Measurements from ENCODE around the gene CCDC9B.

CCDC9B gene

DNA sequence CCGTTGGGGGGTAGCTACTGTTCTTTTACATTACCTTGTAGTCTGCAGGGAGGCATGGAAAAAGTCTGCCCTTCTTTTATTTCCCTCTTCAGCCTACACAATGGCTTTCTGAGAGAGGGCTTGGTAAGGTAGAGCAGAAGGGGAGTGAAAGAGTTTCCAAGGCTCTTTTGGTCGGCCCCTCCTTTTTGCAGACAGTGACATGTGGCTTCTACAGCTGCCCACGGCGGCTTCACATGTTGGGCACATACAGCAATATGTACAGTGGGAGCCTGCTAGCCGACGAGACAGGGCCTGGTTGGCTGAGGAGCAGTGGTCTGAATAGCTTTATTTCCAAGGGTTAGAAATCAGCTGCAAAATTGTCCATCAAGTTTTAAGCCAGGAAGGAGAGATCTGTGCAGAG is 13.3 kb downstream of the CCDC9B start:
- DNase-seq, result no peak

DNA sequence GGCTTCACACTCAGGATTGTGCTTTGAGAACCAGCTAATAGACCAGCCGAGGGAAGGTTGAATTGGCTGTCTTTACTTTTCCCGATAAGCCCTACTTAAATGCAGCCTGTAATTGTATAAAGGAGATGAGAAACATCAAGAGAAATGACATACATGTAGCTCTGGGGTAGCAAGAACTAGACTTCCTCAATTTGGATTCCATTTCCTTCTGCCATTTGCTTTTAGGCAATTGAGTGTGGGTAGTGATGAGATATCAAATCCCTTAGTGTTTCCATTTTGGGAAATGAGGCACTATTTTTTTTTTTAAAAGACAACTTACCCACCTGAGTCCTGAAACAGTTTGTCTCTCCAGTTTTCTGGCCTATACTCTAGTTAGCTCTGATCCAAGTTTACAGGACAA is 15.0 kb downstream of the CCDC9B start:
- no peak for DNase-seq

DNA sequence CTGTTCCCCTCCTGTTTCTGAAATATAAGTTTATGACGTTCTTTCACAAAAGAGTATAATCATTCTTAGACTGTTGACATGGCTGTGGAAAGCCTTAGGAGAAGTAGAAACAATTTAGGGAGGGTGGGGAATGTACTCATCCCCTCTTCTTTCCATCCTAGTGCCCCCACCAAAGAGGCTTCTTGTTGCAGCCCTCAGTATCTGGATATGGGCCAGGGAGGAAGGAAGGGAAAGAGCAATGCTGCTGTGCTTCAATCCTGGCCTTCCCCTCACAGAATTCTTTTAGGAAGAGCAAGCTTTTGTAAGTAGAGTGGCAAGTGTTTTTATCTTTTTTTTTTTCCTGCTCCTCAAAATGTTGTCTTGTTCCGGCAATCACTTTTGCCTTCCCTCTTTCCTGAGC is 15.6 kb downstream of the CCDC9B start:
- no peak for DNase-seq

DNA sequence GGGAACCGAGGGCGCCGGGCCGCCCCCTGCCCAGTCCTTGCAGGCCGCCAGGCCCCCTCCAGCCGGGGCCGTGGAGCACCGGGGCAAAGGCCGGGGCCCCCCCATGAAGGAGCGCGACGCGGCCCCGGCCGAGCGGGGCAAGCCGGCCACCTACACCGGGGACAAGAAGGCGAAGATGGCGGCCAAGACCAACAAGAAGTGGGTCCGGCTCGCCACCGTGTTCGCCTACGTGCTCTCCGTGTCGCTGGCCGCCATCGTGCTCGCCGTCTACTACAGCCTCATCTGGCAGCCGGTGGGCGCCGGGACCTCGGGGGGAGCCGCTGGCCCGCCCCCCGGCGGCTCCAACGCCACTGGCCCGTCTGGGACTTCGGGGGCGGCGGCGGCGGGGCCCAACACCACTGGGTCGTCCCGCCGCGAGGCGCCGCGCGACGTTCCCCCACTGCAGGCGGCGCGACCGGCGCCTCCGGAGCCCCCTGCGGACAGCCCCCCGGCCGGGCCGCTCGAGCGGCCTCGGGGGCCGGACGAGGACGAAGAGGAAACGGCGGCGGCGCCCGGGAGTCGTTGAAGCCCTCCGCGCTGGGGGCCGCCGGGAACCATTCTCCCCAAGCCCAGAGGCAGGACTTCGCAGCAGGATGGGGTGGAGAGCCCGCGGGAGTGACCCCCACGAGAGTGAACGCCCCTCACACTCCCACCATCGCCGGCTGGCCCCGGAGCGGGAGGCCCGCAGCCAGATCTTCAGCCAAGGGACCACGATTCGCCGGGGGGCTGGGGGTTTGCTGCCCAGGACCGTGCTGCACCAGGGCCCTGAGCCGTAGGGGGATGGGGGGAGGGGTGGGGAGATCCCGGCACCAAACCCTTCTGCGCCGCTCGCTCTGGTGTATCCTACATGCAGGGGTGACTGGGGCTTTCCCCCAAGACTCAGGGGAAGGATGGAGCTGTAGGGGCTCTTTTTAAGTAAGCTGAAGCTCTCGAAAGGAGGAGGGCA is 16.5 kb downstream of the CCDC9B start:
- no peak for DNase-seq

DNA sequence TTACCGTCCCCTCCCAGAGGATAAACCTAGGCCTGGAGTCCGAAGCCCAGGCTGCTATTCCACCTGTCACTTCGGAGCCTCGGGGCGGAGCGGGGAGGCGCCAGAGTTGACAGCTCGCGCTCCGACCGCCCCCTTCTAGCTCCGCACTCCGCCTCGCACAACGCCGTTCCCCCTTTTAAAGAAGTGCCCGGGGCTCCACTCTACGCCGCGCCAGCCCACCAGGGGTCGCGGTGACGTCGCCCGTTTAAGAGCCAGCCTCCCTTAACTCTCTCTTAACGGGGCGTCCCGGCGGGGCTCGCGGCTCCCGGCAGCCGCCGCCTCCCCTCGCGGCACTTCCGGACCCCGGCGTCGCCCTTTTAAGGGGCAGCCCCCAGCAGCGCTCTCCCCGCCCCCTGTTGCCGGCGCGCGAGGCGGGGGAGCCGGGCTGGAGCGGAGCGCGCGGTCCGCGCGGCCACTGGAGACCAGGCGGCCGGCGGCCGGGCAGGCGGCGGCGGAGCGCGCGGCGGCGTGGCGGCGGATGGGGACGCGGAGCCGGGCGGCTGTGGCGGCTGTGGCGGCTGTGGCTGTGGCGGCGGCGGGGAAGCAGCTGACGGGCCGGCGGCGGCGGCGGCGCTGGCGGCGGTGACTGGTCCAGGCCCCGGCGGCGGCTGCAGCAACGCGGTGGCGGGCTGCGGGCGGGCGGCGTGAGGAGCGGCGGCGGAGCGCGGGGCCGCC is 17.3 kb downstream of the CCDC9B start, which contains the start of gene INAFM2:
Gene INAFM2, plus strand, starts transcription at position 454 of the 714 bp plus-strand sequence. CDS start 364 bp downstream, outside the sequence.
- DNase-seq, result peak; percentile 90

DNA sequence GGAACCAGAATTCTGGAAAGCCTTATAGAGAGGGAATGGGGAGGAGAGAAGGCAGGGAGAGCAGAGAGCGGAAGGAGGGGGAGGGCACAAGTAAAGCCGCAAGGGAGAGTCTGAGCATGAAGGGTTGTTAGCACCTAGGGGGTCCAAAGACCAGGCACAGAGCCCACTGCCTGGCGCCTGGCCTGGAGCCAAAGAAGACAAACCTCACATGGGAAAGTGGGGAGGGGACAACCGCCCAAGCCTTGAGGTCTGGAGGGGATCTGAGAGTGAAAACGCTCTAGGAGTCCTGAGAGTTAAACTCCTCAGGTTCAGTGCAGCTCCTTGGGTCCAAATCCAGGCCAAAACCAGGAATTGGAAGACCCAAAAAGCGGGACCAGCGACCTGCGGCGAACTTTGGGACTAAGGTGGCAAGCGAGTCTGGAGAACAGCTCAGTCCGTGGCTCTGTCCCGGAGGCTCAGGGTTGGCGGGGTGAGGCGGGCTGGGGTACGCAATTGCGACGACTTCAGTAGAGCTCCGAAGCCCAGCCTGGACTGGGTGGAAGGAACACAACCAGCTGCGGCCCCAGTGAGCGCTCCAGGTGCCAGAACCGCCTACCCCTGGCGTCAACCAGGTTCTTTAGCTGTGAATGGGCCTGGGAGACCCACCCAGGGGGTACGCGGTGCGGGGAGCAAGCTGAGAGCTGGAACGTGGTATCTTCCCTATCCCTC is 18.1 kb downstream of the CCDC9B start:
- no peak for DNase-seq

DNA sequence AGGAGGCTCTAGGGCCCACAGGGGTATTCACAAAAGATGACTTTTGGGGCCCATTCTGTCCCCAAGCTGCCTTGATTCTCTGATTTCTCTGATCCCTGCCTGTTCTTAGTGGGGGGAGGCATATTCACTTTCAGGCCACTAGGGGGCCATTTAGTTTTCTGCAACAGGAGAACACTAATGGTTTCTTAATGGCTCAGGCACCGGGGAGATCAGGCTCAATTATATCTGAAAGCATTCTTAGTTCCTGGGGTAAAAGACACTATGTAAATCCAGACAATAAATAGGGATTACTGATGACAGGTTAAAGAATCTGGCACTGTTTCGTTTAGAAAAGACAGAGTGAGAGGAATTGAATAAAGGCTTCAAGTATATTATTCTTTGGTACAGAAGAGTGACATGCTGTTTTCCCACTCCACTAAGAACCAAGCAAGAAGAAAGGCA is 19.8 kb downstream of the CCDC9B start:
- DNase-seq, result peak; percentile 76

DNA sequence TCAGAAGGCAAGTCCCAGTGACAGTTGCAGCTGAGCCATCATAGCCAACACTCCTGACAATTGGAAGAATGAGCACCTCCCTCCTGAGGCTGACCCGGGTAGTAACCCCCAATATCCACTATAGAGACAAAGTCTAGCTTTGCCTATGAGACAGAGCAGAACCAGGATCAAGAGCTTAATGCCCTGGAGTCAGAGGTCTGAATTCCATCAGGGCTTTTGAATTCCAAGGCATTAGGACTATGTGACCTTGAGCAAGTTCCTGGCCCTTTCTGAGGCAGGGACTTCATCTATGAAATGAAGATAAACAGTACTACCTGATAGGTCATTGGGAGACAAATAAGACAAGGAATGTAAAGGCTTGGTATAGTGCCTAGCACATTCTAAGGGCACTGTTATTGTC is 20.3 kb downstream of the CCDC9B start:
- no peak for DNase-seq

DNA sequence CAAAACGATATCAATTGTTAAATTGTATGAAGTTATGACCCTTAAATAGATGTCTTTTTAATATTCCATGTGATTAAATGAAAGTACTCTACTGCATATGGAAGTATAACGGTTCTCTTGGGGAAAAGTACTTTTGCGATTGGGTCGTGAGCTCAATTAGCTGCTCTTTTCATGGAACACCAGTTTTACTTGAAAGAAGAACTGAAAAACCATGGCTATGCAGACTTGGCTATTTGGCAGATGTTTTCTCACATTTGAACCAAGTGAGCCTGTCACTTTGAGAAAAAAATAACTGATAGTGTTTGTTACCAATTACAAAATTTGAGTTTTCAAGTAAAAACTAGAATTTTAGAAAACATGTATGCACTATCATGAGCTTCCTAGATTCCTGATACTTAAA is 23.2 kb downstream of the CCDC9B start:
- DNase-seq, result no peak

DNA sequence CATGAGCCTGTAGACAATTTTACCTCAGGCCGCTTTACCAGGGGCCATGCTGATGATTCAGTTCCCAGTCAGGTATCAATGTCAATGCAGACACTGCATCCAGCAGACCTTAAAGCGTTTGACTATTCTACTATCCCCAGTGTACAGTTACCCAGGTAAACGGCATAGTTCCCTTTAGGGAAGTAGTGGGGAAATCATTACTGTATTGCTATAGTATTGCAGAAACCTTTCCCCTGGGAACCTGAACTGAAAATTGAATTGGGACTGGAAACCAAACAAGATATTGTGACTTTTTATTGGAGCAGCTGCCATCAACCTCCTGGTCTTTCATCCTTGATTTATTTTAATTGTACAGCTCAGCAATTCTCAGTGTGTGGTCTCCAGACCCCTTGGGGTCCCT is 23.8 kb downstream of the CCDC9B start:
- no peak for DNase-seq

DNA sequence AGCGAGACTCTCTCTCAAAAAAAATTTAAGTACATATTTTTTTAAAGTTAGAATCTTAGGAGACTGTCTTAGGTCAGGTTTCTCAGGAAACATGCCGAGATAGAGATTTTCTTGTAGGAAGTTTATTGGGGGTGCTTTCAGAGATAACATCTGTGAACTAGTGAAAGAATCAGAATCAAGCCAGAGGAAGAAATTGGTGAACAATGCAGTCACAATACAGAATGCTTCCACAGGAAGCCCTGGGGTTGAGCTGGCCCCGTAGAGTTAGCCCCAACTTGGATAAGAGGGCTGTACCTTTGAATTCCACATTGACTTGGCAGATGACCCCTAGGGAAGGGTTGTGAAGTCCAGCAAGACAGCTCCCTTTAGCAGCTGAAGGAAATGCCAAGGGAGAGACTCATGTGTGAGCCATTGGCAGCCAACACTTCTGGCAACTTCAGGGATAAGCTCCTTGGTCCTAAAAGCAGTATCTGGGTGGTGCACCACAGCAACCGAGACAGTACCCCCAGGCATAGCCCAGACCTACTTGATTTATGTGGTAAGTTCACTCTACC is 25.9 kb downstream of the CCDC9B start:
- DNase-seq, result no peak

DNA sequence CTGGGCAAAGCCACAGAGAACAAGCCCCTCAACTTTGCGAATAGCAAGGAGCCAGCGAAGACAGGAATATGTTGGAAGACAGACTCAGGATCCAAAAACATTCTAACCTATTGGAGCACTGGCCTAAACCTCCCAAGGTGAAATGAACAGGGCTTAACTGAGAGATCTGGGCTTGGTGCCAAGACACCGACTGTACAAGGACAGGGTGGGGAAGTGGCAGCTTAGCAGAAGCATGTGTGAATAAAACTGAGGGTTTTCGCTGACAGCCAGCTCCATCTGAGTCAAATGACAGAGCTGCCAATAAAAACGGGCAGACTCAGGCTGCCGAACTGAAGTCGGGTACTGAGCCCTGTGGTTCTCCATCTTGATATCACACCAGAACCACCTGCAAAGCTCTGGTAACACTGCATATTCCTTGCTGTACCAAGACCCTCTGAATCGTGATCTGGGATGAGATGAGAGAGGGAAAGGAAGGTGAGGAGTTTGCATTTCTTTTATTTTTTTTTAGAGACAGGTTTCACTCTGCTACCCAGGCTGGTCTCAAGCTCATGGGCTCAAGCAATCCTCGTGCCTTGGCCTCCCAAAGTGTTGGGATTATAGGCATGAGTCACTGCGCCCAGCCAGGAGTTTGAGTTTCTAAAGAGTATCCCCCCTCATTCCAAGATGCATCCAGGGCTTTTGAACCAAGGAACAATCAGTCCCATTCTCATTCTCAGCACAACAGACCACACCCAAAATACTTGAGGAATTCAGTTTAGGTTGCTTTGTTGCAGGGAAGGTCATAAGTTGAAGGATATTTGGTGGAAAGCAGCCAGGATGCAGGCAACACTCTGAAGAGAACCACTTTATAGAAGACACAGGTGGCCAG is 27.0 kb downstream of the CCDC9B start:
- DNase-seq, result no peak

DNA sequence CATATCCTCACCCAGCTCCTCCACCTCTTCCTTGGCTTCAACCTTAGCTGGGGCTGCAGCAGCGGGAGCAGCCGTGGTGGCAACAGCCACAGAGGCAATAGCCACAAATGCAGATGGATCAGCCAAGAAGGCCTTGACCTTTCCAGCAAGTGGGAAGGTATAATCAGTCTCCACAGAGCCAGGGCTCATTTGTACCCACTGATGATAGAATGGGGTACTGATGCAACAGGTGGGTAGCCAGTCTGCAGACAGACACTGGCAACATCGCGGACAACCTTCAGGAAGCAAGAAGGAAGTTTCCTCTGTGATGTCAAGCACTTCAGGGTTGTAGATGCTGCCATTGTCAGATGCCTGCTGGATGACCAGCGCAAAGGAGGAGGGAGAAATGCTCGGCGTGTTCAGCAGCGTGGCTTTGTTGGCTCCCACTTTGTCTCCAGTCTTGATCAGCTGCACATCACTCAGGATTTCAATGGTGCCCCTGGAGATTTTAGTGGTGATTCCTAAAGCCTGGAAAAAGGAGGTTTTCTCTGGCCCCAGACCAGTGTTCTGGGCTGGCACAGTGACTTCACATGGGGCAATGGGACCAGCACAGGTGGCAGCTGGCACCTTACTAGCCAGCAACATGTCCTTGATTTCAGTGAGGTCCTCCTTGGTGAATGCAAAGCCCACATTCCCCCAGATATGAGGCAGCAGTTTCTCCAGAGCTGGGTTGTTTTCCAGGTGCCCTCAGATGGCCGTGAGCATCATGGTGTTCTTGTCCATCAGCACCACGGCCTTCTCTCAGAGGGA is 28.2 kb downstream of the CCDC9B start:
- no peak for DNase-seq

DNA sequence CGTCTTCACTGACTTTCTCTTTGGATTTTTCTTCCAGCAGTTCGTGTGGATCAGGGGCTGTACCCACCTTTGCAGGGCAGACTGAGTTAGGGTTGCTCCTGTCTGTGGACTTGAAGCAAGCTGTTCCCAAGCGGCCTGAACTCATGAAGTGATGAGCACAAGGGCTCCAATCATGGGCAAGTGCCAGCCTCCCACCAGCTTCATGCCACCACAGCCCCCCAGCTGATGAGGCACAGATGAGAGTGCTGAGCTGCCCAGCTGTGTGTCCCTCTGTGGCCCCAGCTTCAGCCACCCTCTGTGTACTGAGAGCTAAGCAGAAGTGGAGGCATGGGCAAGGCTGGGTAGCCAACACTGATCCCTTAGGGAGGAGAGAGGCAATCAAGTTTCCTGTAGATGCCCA is 29.7 kb downstream of the CCDC9B start:
- no peak for DNase-seq

DNA sequence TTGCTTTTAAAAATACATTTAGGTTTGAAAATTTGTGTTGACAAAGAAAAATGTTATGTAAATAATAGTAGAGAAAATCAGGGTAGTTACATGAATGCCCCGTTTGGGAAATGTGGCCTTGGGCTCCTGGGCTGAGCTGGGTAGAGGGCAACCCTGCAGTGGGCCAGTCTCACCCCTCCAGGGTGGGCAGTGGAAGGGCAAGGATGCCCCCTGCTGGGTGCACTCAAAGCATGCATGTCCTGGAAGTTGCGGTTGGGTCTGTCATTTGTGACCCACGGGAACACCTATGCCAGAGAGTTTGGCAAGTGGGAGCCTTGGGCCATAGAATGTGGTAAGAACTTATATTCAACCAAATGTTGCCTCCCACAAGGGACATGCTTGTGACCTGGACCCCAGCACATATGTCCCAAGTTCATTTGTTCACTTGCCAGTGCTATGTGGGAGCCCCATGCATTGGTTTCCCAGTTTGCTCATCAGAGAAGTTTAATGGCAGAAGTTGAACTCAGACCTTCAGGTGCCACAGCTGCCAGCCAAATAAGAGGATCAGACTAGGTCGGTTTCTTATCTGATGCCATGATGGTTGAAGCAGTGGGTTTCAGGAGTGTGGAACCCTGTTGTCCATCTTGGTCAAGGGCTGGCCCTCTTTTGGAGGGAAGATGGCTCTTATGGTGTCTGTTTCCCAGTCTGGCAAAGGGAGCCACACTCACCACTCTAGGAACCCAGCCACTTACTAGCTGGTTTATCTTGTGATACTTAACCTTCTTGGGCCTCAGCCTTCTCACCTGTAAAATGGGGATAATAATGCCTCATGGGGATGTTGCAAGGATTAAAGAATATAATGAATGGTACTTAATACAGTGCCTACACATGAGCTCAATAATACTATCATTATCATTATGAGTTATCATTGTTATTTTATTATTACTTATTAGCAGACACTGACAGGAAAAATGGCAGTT is 30.5 kb downstream of the CCDC9B start:
- peak; percentile 67 for DNase-seq

DNA sequence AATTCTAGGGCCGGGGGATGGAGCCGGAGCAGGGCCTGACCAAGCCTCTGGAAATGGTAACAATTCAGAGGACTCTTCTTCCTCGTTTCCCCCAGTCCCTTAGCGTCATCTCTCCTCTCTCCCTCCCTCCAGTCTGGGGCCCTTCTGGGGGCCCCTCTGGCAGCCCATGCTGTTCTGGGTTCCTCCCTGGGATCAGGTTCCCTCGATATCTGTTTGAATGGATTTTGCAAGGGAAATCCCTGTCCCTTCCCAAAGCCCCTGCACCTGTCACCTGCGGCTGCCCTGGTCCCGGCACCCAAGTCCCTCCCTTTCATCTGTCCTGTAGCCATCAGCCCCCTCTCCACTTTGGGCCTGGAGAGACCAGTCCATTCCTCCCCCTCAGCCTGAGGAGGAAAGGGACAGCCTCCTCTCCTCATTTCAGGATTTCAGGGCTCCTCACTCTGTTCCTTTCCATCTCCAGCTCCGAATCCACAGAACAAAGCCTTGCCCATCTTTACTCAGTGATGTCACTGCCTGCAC is 31.3 kb downstream of the CCDC9B start:
- DNase-seq, result no peak

DNA sequence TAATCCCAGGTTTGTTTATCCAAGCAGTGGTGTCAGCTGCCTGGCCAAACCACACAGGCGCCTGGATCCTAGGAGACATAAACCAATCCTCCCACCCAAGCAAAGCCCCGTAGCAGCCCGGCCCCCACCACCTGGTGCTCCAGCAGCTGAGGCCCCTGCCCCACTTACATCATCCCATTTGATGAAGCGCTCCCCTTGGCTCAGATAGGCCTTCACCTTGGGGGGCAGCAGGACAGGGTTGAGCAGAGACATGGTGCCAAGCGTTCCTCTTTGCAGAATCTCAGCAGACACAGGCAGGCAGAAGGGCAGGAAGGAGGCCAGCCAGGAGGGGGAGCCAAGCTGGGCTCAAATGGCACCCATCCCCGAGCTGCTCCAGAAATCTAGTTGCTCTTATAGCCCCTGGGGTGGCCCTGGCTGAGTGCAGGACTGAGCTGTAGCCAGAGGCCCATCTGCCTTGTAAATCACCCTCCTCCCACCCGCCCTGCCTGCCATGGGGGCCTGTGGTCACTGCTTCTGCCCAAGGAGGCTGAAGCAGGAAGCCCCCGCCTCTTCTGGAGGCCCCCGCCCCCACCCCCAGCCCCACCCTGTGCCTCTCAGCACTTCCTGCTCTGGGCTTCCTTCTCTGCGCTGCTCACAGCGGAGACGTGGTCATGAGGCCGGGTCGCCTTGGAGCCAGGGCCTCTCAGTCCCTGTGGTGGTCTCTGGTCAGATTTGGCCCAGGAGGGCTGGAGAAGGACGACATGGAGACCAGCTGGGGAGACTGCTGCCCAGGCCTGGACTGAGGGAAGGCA is 33.1 kb downstream of the CCDC9B start, which contains the start of gene PLCB2:
Gene PLCB2, minus strand, starts transcription at position 515 of the 791 bp plus-strand sequence. Its CDS starts 263 bp downstream, at position 252.
- peak; percentile 68 for DNase-seq

DNA sequence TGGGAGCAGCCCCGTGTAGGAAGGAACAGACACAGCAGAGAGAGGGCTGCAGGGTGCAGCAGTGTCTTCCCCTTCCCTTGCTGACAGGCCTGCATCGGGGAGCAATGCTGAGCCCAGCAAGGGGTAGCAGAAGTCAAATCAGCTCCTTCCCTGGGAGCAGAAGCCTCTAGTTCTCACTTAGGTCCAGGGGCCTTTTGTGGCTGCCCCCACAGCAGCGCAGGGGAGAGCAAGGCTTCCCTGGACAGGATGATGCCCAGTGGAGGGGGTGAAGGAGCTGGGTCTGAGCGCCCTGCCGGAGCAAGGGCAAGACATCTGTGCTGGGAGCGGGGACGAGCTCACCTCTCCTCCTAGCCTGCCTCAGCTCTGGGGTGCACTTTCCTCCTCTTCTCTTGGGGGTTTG is 33.8 kb downstream of the CCDC9B start:
- no peak for DNase-seq

DNA sequence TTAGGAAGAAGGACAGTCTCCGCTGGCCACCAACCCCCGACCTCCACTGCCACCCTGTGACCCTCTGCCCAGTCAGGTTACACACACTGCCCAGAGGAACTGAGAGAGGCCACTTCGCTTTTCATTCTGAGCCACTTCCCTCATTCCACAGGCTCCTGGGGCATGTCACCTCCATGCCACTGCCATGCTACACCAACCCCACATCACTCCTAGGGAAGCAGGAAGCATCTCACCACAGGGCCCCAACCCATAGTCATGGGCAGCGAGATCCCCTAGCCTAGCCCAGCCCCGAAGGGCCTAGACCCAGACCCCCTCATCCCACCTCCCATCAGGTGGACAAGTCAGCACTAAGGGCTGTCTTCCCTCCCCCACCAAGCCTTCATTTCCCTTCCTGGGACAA is 34.4 kb downstream of the CCDC9B start:
- no peak for DNase-seq

Data from activated CD4-positive, alpha-beta T cell treated with anti-CD3 and anti-CD28 coated beads, Interleukin-2, amount 50 U/mL, for 16 hours (primary cell).